ENCODE results near the gene KIF11.

The KIF11 gene

DNA sequence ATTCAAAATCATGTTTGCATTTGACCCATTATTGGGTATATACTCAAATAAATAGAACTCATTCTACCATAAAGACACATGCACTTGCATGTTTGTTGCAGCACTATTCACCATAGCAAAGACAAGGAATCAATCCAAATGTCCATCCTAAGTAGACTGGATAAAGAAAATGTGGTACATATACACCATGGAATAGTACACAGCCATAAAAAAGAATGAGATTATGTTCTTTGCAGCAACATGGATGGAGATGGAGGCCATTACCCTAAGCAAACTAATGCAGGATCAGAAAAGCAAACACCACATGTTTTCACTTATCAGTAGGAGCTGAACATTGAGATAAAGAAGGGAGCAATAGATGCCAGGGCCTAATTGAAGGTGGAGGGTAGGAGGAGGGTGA is 84.8 kb downstream of the KIF11 start:
- in situ Hi-C loops (cut with MboI; ENCODE audit: low sequenced_read_pairs) = no loop called here

DNA sequence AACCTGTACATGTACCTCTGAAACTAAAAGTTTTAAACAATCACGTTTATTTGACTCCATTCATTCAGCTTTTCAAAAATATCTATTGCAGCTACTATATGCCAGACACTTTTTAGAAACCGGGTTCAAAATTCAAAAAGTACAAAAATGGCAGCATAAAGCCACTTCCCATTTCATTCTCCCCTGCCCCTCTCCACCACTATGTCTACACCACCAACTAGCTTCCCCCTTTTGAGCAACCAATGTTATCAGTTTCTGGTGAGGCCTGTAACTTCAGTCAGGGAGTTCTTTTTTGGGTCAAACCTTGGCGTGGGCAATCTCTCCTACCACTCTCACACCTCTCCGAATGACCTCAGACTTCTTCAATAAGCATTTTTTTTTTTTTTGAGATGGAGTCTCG is 85.3 kb downstream of the KIF11 start:
- in situ Hi-C loops (cut with MboI; ENCODE audit: low sequenced_read_pairs) = no loop called here

DNA sequence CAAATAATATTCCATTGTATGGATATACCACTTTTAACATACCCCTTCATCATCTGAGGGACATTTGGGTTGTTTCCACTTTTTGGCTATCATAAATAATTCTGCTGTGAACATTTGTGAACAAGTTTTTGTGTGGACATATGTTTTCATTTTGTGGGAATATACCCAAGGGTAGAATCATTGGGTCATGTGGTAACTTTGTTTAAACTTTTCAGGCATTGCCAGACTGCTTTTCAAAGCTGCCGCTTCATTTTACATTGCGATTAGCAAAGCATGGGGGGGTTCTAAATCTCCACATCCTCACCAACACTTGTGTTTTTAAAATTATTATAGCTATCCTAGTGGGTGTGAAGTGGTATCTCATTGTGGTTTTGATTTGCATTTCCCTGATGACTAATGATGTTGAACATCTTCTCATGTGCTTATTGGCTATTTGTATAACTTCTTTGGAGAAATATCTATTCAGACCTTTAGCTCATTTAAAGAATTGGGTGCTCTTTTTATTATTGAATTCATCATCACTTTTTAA is 88.4 kb downstream of the KIF11 start:
- in situ Hi-C loops (cut with MboI; ENCODE audit: low sequenced_read_pairs) = no loop called here

DNA sequence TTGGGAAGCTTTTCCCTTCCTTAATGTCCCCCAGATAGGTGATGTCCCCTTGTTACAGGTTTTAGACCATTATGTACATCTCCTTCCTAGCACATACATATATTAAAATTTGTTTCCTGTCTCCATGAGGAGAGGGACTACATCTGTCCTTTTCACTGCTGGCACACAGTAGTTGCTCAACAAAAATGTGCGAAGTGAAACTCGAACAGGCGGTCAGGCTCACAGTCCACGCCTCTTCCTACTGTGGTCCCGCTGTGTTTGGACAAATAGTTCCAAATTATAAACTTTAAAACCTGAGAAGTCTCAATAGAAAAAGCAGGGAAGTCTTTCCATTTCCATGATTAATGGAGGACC is 95.6 kb downstream of the KIF11 start:
- in situ Hi-C loops (cut with MboI; ENCODE audit: low sequenced_read_pairs) = no loop called here

DNA sequence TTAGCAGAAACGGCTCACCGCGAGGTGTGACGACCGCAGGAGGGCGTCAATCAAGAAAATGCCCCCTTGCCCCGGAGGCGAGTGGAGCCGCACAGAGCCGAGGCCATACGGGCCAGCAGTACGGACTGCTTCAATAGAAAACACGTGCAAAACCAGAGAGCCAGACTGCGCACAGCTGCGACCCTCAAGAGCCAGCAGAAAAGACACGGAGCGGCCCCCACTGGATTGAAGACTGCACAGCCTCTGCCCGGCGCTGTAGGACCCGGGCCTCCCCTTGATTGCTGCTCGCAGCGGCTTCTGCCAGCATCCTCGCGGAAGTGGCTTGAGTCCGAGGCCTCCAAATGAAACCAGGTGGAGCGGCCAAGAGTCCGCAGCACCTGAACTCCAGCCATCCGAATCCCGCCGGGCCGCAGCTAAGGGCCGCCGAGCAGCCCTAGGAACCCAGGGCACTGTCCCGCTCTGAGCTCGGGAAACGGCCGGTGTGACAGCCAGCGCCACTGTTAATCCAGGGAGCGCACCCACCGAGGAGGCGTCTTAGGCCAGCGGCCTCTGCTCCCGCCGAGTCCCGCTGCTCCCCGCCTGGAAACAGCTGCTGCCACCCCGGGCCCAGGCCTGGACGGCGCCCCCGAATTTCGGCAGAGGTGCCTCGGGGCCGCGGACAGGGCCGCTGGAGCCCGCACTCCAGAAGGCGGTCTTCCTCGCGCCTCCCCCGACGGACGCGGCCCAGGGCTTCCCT is 96.2 kb downstream of the KIF11 start:
- in situ Hi-C loops (cut with MboI; ENCODE audit: low sequenced_read_pairs) = no loop called here

DNA sequence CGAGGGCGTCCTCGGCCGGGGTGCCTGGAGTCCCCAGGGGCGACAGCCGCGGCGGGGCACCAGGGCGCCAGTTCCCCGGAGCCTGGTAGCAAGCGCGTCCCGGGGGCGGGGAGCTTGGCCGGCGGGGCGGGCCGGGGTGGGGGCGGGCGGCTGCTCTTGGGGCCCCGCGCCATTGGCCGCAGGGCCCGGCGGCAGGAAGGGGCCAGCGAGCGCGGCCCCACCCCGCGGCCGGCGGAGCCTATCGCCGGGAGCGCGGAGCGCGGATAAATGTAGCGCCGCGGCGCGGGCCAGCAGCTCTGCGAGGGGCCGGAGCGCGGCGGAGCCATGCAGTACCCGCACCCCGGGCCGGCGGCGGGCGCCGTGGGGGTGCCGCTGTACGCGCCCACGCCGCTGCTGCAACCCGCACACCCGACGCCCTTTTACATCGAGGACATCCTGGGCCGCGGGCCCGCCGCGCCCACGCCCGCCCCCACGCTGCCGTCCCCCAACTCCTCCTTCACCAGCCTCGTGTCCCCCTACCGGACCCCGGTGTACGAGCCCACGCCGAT is 96.8 kb downstream of the KIF11 start, which contains the start of gene HHEX:
Gene HHEX (plus strand): TSS at position 293 of the 548 bp plus-strand sequence. CDS start 32 bp downstream, at position 325.
- in situ Hi-C loops (cut with MboI; ENCODE audit: low sequenced_read_pairs) = no loop called here

DNA sequence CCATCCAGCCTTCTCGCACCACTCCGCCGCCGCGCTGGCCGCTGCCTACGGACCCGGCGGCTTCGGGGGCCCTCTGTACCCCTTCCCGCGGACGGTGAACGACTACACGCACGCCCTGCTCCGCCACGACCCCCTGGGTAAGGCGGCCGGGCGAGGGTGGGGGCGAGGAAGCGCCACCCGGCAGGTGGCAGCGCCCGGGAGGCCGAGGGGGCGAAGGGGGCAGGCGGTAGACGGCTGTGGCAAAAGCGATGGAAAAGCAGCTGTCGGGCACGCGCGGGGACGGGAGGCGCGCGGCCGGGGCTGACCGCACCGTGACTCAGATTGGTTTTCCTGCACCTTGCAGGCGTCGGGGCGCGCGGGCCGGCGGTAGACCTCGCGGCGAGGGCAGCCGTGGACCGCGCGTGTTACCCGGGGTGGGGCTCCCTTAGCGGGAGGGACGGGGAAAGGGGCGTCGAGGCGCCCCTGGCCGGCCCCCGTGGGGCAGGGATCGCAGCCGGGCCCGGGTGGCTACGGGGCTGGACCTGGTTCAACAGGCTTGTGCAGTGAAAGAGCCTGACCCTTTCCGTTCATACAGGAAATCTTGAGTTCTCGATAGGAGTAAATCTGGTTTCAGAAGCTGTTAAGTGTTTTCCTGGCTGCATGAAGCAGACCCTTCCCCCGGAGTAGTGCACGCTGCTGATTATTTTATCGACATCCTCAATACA is 97.4 kb downstream of the KIF11 start:
- in situ Hi-C loops (cut with MboI; ENCODE audit: low sequenced_read_pairs) = no loop called here

DNA sequence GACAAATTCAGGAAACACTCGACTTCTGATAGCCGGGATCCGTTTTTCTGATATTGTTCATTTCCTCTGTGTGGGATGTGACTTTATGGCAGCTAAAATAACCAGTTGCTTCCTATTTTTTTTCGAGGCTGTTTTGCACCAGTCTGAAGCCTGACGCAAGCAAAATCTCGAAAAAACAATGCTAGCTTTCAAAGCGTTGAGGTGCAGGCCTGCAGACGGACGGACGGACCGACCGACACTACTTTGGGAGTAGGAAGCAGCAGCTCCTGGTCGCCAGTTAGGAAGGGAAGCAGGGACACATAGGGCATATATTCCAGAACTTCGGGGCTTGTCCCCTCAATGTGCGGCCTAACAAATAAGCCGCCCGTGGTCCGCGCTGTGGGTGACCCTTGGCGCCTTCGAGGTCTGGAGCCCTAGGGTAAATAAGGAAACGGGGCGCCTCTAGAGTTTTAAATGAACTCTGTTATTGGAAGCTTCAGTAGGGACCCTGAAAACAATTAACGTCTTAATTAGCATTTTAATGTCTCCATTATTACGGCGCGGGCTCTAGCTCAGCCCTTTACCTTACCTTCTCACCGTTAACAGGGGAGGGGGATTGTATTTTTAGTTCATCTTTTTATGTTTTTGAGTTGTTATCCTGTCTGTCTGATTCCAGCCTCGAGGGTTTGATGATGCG is 98.1 kb downstream of the KIF11 start:
- in situ Hi-C loops (cut with MboI; ENCODE audit: low sequenced_read_pairs) = no loop called here

DNA sequence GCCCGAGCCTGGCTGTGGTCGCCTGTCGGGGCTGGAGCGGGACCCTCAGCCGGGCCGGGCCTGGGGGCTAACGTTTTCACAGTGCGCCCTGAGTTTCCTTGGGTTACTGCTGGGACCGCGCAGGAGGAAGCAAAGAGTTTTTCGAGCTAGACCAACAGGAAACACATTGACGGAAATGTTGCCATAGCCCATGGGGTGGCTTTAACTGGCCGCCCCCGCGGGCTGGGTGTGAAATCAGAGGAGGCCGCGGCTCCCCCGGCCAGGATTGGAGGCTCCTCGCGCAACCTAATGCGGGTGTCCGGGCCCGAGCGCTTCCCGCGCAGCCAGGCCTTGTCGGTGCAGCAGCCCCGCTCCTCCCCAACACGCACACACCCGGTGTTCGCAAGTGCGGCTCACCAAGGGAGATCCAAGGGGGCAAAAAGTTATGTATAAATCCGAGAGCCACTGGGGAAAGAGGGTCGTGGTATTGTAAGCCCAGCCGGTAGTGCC is 98.7 kb downstream of the KIF11 start:
- in situ Hi-C loops (cut with MboI; ENCODE audit: low sequenced_read_pairs) = no loop called here

DNA sequence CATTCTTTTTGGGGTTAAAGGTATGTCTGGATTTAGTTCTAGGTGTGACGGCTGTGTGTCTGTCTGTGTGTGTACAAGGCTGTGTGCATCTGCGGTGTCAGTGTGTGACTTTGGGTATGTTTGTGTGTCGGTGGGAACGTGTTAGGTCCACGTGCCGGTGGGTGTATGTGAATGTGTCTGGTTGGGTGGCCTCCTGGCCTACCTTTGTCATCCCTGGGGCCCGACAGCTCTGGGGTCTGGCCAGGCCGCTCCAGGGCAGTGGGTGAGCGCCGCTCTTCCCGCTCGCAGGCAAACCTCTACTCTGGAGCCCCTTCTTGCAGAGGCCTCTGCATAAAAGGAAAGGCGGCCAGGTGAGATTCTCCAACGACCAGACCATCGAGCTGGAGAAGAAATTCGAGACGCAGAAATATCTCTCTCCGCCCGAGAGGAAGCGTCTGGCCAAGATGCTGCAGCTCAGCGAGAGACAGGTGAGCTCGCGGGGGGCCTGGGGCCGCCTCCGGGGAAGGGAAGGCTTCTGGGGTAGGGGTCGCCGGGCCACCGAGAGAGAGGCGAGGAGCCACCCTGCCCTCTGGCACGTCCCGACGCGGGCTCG is 99.2 kb downstream of the KIF11 start:
- in situ Hi-C loops (cut with MboI; ENCODE audit: low sequenced_read_pairs) = no loop called here

DNA sequence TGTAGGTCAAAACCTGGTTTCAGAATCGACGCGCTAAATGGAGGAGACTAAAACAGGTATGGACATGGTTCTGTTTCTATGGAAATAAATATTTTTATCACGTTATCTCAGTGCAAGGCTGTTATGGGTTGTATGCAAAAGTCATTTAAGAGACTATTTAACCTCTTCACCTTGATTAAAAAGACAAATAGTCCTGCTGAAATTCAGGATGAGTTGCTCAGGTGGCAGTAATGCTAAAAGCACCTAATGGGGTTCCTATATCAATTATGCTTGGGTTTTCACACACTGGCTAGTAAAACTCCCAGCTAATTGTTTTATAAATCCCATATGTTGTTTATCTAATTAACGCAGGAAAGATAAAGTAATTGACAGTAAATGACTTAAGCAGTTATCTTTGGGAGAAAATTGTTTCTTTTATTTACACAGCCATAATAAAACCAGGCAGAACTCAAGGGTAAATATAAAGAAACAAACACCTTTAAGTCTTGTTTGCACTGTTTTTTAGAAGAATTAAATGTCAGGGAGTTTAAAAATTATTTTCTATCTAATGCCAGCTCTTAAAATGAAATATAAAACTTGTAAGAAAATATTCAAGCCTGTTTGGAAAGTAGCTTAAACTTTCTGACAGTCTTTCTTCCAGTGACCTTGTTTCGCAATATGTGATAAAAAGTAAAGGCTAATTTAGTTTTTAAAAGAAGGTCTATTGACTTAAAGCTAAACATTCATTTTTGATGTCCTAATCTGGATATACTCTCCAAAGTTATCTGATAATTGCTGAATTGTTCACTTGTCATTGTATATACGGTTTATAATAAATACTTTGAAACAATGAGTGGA is 100.0 kb downstream of the KIF11 start:
- in situ Hi-C loops (cut with MboI; ENCODE audit: low sequenced_read_pairs) = no loop called here

DNA sequence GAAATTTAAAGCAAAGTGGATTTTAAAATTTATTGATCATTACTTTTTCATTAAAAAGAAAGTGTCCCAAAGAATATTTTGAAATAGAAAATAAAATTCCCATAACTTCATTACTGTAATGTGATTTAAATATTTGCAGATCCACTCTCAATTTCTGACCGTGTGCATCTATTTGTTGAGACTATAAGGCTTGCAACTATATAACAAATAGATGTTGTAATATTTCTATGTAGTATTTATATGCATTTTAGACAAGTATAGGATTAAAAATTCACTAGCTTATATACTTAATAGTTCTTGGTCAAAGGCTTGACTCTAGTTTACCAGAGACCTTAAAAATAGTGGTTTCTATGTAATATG is 100.6 kb downstream of the KIF11 start:
- in situ Hi-C loops (cut with MboI; ENCODE audit: low sequenced_read_pairs) = no loop called here

DNA sequence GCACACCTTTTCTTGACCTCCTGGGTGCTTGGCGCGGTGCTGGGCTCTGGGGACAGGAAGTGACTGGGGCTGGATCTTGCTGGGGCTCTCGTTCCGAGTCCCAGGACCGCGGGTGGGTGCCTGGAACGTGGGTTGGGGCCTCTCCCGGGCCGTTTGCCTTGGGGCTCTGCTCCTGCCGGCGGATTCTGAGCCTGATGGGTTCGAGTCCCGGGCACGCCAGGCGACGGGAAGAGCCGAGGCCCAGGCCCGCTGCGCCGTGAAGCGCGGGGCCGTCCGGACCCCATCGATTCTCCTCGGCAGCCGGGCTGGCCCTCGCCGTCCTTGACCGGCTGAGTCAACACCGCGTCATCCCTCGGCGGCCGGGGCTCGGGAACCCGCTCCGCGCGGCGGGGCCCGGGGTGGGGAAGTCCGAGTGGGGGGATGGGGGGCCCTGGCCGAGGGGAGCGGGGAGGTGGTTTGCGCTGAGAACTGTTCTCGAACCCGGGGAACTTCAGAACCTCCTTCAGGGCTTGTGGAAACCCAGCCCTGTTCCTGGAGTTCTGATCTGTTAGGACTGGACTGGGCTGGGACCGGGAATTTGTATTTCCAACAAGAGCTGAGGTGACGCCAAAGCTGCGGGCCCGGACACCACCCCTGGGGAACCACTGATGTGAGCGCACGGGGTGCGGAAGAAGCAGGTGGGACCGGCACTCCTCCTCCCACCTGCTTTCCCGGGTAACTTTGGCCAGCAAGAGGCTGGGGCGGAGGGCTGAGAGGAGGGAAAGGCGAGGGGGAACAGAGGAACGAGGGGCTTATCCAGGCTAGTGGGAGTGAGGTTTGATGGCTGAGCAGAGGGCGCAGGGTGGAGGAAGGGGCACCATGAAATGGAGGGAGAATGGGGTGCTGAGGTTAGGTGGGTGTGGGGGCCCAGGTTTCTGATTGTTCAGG is 103.0 kb downstream of the KIF11 start:
- in situ Hi-C loops (cut with MboI; ENCODE audit: low sequenced_read_pairs) = no loop called here

DNA sequence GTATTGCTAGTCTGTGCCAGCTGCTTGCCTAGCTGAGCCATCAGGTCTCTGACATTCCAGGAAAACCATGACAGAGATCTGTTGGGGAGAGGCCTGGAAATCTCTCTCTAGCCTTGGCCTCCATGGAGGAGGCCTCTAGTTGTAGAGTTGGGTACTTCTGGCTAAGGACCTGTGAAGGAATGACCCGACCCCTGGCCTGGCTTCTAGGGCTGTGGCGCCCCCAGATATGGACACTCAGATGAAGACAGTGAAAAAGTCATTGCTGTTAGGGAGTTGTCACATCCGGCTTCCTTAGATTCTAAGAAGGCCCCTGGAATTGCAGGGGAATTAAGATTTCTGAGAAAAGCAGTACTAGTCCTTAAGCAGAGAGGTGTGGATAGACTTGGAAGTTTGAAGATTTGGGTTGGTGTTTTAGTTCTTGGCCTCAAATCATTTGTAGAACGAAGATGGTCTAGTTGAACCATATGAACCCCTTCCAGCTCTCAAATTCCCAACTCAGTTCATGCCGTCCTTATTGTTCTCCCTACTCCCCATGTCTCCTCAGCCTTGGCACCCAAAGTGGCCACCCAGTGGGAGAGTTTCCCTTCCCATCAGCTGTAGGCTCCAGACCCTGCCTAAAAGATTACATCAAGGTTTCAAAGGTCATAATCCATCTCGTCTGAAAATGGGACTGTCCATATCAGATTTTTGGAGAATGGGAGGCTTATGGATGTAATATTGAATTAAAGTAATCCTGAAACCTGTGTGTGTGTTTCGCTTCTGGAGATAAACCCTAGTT is 103.9 kb downstream of the KIF11 start:
- in situ Hi-C loops (cut with MboI; ENCODE audit: low sequenced_read_pairs) = no loop called here

DNA sequence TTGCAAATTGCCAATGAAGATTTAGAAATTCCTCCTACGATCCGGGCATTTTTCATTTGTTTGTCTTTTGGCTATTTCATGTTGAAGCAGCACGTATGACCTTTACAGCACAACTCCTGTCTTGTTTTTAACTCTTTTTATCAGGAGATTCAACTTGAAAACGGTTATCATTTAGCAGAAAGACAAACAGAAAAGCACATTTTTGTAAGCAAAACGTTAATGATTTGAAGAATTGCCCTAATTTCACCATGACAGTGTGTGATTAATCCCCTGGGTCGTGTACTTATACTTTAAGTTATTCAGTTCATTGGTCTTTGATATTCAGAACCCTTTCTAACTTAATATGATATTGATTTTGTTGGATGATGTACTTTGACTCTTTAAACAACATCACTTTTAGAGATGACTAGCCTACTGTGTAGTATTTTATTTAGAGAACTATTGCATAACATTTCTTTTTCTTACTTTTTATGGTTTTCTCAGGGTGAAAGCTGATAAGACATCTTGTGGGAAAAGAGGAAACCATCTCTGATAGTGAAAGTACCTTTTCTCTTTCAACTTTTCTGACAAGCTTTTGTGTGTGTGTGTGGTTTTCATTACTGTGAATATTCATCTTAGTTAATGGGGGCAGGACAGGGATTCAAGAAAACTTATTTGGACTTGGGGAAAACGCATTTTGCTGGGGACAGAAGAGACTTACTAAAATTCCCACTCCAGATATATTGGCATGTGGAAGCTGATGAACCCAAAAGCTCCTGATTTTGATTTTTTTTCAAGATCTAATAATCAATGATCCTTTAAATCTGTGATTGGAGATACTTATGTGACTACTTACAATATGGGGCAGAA is 105.0 kb downstream of the KIF11 start:
- in situ Hi-C loops (cut with MboI; ENCODE audit: low sequenced_read_pairs) = no loop called here

DNA sequence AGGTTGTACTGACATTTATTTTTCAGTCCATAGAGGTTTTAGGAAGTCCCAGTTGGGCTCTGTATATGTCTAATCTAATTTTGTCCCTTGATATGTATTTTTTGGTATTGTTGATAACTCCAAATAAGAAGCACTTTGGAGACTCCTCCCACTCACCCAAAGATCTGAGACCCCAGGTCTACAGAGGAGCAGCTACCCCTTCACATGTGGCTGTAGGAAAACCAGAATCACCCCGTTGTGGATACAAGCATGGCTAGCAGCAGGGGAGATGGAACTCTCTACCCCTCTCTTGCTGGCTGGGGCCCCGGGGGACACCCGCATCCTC is 106.2 kb downstream of the KIF11 start:
- in situ Hi-C loops (cut with MboI; ENCODE audit: low sequenced_read_pairs) = no loop called here

DNA sequence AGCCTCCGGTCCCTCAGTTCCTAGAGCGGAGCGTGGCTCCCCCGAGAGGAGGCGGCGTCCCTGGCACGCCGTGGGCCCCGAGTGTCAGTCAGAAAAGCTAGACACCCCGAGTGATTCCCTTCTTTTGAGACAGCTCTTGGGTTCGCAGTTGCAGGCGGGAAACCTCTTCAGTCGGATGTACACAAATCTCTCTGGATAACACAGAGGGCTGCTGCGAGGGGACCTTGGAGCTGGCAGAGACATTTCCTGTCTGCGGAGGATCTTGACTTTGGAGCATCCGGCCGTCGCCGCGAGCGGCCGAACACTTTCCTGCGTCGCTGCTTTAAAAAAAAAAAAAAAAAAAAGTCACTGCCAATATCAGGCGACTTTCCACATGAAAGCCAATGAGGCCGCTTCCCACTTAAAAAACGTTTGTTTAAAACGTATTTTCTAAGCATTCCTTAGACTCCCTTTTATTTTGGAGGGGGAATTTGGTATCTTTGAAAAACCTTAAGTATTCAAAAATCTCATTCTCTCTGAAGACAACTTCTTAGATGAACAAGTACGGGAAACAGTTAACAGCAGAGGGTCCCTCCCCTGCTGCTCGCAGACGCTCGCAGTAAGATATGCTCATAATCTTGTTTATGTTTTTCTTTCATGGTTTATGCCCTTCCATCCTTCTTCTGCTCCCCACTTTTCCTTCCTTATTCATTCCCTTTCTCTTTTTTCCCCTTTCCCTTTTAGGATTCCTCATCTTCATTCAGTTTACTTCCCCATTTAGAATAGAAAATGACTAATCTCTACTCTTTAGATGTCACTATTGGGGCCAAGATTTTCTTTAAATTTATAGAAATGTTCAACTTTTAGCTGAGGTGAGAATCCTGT is 106.8 kb downstream of the KIF11 start:
- in situ Hi-C loops (cut with MboI; ENCODE audit: low sequenced_read_pairs) = no loop called here

All from HL-60/S4 treated with retinoic acid at 250 ng/mL for 4 days and 3 days (cell line).